Fibroblast of skin of back (primary cell): Measurements from ENCODE around the gene TLNRD1.
A peak's percentile ranks its signal among the peaks of the same experiment; 100 is the strongest.

Source experiments
- DNase-seq: peaks from one replicate; pipeline ENCODE4 v3.0.0-alpha.2; 2013

The TLNRD1 gene

DNA sequence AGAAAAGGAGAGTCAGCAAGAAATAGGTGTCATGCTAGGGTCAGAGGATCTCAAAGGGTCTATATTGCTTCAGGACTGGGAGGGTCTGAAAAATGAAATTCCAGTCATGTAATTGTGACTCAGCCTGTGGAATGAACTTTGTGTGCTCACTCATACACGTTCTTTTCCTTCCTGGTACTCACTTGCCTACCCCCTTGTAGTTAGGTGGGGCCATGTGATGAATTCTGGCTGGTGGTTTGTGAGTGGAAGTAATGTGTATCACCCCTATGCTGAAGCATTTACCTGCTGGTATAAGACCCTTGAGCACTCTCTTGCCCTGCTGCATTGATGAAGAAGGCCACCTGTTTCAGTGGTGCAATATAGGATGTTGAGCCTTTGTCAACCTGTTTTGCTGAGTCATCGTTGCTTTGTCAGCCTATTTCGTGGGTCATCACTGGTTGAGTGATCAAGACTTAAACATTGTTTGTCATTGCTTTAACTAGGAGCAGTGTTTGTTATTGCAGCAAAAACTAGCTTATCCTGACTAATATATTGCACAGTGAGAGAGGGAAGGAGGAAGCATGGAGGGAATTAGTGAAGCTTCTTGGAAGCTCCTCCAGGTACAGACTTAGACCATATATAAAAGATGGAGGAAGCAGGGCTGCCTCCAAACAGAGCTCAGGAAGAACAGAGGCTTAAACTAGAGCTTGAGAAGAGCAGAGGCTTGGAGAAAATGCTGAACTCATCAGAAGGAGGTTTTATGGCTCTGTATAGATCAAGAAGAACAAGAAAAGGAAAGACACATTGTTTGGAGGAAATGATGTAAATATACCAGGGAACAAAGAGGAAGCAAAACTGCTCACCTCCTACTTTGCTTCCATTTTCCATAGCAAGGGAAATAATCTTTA is 28.9 kb downstream of the TLNRD1 start:
- DNase-seq, result peak; percentile 50

DNA sequence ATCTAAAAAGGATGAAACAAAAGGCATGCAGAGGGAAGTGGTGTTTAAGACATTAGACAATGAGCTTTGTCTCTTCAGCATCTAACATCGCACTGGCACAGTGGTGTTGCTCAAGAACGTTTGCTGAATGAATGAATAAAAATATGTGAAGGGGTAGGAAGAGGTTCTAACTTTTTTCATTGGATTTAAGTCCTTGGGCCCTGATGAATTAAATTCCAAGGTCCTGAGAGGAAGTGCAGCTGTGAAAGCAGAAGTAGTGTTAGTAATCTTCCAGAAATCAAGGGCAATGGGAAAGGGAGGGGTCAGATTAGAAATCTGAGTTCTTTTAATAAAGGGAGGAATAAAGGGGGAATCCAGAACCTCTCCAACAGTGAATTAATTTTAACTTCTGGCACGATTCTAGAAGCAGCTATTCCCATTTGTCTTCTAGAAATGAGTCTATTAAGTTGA is 29.6 kb downstream of the TLNRD1 start:
- no peak for DNase-seq

DNA sequence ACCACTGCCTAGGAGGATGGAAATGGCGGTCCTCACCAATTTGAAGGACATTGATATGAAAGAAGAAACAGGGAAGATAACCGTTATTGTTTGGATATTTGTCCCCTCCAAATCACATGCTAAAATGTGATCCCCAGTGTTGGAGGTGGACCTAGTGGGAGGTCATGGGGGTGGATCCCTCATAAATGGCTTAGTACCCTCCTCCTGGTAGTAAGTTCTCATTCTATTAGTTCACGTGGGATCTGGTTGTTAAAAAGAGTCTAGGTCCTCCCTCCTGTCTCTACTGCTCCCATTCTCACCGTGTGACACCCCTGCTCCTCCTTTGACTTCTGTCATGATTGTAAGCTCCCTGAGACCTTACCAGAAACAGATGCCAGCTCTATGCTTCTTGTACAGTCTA is 30.5 kb downstream of the TLNRD1 start:
- DNase-seq, result no peak

DNA sequence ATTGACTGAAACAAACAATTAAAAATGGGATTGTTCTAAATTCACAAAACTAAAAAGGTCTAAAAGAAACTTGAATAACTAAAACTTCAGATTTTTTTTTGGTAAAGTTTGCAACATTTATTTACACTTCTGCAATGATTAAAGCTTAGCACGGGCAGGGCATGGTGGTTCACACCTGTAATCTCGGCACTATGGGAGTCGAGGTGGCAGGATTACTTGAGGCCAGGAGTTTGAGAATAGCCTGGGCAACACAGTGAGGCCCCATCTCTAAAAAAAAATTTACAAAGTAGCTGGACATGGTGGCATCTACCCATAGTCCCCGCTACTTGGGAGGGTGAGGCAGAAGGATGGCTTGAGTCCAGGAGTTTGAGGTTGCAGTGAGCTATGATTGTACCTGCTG is 31.6 kb downstream of the TLNRD1 start:
- DNase-seq, result no peak

DNA sequence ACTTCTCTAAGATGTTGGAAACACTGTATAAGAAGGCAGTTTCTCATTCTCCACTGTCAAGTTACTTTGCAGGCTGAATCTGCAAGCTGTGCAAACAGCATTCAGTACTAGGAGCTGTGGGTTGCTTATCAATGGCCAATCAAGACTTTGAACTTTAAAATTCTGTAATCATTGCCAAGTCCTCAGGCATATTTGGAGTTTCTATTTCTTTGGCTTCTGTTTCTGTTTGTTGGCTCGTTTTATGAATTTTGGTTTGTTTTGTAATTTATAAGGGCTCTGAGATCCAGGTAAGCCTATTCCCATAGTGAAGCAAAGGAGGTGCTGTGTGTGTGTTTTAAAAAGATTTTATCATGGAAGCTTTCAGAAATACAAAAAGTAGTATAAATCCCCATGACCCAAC is 32.1 kb downstream of the TLNRD1 start:
- DNase-seq, result no peak

DNA sequence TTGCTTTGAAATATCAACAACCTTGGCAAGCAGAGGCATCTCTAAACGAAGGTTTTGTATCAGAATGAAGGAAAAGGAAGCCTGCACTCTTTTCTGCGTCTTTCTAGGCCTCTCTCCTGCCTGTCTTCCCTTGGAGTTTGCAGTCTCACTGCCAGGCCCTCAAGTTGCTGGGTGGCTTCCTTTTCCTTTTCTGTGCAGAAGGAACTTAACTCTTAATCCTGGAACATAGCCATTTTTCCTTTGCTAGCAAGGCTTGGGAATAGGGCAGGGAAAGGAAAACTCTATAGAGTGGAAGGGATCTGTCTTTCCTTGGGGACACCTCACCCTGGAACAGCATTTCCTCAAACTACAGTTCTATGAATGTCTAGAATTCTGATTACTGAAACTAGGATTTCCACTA is 32.8 kb downstream of the TLNRD1 start:
- no peak for DNase-seq

DNA sequence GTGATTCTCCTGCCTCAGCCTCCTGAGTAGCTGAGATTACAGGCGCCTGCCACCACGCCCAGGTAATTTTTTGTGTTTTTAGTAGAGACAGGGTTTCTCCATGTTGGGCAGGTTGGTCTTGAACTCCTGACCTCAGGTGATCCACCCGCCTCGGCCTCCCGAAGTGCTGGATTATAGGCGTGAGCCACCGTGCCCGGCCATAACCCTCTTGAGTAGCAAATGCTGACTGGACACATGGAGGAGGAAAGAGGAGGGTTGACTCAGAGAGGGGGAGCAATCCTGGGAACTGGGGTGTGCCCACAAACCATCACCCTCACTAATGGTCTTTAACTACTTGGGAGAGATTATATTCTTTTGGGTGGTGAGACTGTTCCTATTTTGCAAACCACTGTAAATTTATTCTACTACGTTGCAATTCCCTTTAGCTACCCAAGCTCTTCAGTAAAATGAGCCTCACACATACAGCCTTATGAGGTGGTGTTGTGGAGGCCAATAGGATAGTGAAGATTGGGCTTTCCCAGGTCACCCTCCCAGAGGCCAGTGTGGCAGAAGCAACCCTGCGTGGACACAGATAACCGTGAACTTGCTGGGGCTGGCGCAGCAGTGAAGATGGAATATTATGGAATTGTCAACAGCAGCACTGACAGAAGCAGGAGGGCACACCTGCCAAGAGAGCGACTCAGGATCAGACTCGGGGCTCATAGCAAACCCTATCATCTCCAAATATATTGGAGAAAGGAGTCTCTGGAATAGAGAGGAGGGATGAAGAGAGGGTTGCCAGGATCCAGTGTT is 37.4 kb downstream of the TLNRD1 start:
- no peak for DNase-seq

DNA sequence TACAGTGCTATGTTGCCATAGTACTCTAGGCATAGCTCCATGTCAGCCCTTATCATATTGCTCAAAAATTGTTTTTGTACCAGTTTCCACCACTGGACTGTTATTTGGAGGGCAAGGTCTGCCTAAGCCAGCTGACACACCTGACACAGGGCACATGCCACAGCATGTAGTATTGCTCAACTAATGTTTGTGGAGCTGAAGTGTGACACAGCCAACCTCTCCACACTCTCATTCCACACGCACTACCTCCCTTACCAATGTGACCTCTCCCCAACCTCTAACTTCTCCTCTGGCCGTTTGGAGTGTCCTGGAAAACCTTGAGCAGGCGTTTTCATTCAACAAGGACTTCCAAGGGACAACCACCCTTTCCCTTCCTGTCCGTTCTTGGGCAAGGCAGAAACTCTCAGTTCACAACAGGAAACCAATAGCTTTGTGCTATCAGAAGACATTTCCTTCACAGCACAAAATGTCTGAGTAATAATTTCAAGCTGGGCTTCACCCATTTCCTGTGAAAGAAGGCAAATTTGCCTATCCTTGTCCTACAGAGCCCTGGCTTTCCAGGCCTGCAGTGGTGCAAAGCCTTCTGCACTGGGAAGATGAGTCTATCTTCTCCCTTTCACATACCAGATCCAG is 38.4 kb downstream of the TLNRD1 start:
- no peak for DNase-seq

DNA sequence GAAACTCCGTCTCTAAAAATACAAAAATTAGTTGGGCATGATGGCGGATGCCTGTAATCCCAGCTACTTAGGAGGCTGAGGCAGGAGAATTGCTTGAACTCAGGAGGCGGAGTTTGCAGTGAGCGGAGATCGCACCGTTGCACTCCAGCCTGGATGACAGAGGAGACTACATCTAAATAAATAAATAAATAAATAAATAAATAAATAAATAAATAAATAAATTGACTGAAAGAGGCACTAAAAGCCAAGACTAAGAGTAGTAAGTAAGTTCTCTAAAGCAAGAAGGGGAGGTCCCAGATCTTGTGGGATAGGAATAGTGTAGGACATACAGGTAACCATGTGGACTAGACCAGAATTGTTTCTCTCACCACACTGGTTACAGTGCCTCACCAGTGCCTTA is 40.0 kb downstream of the TLNRD1 start:
- no peak for DNase-seq

DNA sequence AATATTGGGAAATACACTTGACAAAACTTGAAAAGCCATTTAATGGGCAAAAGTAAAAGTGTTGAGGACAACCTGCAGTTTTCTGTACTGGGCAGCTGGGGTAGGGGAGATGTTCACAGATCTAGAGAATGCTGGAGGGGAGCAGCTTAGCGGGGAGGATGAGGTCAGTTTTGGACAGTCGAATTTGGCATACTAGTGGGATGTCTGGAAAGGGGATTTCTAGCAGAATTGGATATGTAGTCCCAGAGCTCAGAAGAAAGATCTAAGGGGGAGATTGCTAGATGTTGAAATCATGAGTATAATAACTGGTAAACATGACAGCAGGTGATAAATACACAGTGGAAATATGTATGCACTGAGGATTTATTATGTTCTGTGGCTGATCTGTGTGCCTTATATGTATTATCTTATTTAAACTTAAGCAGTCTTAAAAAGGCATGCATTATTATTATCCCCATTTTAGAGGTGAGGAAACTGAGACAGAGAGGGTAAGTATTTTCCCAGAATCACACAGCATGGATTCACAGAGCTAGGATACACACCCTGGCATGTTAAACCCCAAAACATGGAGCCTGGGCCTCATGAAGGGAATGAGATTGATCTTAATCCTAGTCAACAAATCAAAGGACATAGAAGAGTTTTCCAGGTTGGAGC is 42.7 kb downstream of the TLNRD1 start:
- no peak for DNase-seq

DNA sequence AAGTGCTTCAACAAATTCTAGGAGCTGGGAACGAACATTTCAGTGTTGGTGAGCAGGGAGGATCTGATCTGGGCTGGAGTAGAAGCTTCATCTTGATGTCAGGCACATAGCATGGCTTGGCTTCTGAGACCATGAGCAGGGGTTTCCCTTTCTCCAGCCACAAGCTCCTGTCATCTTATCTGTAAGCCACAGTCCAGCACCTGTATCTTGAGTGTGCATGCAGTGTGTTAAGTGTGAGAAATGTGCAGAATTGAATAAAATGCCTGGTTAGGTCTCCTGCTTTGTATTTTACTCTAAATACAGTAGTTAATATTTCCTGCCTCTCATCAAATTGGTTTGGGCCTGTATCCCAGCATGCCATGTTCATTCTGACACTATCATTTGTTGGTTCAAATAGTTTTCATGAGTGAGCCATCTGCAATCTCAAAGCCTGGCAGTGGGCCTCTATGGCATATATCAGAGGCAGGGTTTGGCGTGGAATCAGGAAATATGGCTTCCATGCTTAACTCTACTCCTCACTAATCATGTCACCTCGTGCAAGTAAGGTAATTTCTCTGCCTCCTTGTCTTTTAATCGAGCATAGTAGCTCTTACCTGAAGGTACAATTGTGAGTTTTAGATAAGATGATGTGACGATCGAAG is 43.3 kb downstream of the TLNRD1 start:
- no peak for DNase-seq

DNA sequence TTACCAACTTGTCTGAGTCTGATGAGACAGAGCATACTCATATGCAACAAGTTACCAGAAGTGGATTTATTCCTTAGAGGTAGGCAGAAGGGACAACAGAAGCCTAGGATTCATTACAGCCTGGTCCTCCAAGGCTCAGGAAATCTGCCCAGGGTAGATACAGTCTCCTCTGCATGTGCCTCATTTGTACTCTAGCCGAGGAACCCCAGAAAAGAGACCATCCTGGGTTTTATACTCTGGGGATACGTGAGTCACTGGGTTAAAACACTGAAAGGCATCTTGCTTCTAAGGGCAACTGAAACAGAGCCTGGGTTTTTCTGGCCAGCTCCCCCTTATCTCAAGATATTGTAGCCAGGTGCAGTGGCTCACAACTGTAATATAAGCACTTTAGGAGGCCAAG is 45.6 kb downstream of the TLNRD1 start:
- no peak for DNase-seq

DNA sequence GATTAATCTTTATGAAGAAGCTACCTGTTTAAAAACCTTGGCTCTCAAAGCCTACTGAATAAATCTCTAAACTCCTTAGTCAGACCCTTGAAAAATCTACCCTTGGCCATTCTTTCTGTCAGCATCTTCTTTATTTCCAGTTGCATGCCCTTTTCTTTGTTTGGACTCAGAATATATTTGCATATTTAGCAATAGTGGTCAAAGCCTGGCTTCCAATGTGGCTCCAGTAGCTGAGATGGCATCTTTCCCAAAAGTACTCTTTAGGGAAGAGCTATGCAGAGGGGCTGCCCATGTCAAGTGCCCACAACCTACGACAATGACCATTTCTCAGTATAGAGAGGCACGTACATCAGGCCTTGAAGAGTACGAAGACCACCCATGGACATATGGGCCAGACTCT is 47.2 kb downstream of the TLNRD1 start:
- DNase-seq, result no peak

DNA sequence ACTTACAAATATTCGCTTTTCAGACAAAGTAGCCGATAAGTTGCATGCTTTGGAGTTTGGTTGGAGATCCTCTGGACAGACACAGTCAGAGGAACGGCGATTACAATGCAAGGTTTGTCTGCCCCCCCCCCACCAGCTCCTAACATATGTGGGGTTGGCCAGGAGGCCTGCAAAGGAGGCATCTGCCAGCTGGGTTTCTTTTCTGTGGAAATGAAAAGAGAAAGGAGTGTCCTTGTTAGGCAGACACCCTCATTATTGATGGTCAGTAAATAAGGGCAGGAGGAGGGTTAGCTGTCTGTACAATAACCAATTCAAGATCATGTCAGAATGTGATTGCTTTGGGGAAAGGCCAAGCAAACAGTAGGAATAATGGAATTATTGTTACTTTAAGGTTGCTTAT is 49.1 kb downstream of the TLNRD1 start:
- DNase-seq, result no peak

DNA sequence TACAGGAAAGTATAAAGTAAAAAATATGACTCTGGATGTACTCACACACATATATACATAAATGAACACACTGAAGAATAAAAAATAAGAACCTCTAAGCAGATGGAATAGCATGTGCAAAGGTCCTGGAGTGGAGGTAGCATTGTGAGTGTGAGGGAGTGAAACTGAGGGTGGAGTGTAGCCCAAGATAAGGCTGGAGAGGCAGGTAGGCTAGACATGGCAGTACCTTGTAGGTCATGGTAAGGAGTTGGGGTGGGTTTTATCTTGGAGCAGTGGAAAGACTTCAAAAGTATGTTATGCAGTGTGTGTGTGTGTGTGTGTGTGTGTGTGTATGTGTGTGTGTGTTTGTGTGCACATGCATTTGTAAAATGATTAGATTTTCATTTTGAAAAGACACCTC is 49.5 kb downstream of the TLNRD1 start:
- DNase-seq, result no peak

DNA sequence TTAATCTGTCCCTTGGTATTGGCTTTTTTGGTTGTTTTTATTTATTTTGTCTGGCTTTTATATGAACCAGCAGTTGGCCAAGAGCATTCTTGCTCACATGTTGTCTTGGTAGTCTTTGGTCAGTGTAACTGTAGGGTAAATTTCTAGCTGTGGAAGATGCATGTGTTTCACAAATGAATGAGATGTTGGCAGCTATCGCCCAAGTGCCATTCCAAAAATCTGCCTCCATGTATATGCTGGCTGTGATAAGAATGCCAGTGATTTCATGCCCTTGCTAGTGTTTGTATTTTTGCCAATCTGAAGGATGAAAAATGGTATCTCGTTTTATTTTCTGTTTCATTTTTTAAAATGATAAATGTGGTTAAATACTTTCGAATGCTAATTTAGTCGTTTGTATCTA is 50.1 kb downstream of the TLNRD1 start:
- DNase-seq, result no peak

DNA sequence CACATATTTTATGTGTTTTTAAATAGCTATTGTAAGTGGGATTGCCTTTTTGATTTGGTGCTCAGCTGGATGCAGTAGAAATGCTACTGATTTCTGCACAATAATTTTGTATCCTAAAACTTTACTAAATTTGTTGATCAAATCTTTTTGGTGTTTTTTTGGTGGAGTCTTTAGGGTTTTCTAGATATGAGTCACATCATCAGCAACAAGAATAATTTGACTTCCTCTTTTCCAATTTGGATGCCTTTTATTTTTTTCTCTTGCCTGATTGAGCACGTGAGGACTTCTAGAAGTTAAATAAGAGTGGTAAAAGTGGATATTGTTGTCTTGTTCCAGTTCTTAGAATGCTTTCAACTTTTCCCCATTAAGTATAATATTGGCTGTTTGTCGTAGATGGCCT is 51.3 kb downstream of the TLNRD1 start:
- DNase-seq, result no peak

DNA sequence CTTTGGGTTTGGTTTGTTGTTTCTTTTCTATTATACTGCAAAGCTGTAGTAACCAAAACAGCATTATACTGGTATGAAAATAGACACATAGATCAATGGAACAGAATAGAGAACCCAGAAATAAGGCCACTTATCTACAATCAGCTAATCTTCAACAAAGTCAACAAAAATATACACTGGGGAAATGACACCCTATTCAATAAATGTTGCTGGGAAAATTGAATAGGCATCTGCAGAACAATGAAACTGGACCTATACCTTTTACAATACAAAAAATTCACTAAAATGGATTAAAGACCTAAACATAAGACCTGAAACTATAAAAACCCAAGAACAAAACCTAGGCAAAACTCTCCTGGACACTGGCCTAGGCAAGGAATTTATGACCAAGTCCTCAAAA is 52.9 kb downstream of the TLNRD1 start:
- DNase-seq, result no peak

DNA sequence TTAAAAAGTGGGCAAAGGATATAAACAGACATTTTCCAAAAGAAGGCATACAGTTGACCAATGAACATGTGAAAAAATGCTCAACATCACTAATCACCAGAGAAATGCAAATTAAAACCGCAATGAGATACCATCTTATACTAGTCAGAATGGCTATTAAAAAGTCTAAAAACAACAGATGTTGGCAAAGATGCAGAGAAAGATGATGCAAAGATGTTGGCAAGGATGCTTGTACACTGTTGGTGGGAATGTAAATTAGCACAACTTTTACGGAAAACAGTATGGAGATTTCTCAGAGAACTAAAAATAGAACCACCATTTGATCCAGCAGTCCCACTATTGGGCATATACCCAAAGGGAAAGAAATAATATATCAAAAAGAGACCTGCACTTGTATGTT is 53.5 kb downstream of the TLNRD1 start:
- DNase-seq, result peak; percentile 37
